HG03442 (cell line): ENCODE measurements around the gene ABCB8.
A peak's percentile ranks its signal among the peaks of the same experiment; 100 is the strongest.

Experiments used
- ATAC-seq: cut with Tn5 transposase; IDR thresholded peaks from one replicate; pipeline ENCODE4 v1.9.1; 2021; ENCODE audit warnings: mild to moderate bottlenecking, moderate library complexity; ENCODE audit not compliant: unreplicated experiment

ABCB8 gene

DNA sequence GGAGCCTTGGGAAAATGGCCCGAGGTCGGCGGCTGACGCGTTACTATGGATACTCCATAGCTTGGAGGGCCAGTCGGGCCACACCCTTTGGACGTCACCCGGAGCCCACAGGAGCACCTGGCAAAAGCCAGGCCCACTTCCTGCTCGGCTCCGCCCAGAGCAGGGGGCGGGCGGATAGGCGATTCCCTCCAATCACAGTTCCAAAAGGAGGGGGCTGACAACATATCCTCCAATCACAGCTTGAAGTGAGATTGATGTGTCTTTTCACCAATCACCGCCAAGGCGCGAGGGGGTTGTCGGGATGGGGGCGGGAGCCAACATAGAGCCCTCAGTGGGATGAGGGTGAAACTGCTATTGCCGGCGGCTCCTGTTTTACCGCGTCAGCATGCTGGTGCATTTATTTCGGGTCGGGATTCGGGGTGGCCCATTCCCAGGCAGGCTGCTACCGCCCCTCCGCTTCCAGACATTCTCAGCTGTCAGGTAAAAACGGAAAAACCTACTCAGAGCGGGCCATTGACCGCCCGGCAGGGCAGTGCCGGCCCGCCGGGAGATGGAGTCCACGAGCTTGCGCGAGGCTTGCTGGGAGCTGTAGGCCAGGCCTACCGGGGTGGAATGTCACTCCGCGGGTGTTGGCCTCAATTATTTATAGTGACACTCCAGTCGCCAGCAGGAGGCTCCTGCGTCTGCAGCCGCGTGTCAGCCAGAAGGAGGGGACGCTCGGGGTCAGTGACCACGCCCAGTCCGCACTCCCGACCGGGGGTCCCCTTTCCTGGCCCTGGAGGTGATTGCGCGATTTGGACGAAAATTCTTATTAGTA lies at the start of gene ABCB8:
TSS of gene ABCB8 (plus strand) at position 320 of the 817 bp plus-strand sequence. CDS start at position 386, 66 bp downstream.
- ATAC-seq, result peak; percentile 96

DNA sequence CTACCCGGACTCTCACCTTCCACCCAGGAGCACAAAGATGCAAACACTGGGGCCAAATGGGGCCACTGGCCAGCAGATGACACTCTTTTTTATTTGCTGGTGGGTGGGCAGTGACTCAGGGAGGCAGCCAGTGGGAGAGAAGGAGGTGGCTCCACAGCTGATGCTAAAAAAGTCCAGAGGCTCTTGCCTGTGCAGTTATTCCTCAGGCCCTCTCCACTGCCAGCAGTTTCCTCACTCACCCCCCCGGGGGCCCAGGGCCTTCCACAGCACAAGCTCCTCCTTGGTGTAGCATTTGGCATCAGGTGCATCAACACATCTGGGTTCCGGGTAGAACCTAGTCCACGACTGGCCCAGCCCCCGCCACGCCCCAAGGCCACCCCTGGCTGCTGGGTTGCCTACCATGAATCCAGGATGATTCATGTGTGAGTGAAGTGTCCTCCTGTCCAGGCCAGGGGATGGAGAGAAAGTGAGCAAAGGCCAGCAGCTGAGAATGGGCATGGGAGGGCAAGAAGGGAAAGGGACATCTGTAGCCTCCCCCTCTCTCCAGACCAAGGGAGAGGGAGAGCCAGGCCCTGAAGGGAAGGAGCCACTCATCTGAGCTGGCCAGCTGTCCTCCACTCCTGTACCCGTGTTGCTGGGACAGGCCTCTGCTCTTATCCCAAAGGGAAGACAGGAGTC lies 48.4 kb upstream of the ABCB8 start:
- no peak for ATAC-seq

DNA sequence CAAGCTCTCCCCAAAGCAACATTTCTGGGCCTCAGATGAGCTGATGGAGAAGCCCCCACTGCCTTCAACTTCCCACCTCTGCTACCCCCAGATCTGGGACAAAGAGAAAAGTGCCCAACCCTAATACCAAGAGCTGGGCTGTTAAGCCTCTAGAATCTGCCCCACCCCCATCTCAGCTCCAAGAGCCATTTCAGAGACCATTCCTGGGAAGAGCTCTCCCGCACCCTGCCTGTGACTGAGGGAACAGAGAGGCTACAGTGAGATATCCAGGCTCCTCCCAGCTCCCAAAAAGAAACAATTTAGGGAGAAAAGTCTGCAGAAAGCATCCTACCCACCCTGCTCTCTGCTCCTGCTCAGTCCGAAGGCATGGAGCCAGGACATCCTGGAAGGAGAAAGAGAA lies 47.6 kb upstream of the ABCB8 start:
- no peak for ATAC-seq

DNA sequence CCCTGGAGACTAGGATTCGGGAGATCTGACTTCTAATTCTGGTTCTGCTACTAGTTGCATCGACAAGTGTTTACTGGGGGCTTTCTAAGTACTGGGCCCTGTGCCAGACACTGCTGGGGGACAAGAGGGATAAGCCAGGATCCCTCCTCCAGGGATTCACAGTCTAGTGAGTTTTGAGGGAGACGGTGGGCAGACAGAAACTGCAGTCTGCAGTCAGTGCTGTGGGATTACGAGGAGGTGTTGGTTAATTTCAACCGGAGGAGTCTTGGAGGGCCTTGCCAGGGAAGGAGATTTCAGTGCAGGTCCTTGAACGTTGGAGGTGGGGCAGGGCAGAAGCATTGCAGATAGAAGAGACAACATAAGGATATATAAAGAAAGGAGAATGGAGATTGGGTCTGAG lies 46.6 kb upstream of the ABCB8 start:
- no peak for ATAC-seq

DNA sequence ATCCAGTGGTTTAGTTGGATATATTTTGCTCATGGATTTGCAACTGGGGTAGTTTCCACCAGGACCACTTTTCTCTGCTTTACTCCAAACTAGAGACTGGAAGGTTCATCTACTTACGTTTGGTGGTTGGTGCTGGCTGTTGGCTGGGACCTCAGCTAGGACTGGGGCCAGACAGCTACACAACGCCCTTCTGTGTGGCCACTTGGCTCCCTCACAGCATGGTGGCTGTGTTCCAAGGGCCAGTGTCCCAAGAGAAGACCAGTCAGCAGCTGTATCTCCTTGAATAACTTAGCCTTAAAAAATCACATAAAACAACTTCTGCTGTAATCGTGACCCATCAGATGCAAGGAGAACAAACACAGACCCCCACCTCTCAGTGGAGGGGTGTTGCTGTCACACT lies 45.9 kb upstream of the ABCB8 start:
- no peak for ATAC-seq

DNA sequence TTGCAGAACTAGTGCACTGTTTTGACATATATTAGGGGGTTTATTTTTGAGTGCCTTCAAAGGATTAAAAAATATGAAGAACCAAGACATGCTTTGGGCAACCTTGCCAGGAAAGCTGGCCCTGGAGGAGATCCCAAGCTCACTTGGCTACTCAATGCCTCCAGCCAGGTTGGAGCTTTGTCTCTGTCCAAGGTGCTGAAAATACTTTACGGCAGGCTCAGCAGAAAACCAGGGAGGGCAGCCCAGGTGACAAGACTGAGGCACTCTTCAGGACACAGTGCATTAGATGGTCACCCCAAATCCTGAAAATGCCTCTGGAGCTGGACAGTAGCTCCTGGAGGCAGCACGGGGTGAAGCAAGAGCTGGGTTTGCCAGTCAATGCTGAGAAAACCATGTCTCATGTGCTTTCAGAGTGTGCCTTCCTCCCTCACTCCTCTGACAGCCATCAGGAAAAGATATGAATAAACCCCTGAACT lies 44.3 kb upstream of the ABCB8 start:
- no peak for ATAC-seq

DNA sequence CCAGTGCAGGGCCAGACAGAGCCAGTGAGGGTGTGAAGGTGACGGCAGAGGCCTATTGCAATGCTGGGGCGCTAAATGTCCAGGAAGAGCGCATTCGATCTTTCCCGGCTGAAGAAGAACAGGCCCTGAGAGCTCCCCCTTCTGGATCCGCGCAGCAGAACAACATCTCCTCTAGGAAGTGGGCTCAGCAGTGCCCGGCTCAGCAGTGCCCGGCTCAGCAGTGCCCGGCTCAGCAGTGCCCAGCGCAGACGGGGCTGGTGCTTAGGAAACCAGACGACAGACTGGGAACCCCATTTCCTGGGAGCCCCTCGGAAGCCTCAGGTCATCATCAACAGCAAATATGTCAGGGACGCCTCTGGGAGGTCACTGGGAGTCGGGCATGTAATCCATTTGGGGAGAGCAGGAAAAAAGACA lies 42.1 kb upstream of the ABCB8 start:
- peak; percentile 60 for ATAC-seq

DNA sequence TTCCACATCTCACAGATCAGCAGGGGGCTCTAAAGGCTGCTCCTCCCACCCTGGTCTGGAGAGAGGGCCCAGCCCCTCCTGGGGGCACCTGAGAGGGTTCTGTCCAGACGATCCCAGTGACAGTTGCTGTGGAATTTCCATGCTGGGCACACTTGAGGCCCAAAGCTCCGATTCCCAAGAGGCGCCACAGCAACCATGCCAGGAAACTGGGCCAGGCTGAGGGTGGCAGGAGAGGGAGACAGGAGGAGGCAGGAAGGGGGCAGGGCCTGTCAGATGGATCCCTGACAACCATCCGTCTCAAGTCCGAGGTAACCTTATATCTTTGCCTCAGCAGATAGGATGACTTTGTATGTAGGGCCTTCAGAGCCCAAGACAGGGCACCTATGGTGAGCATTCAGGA lies 41.7 kb upstream of the ABCB8 start:
- no peak for ATAC-seq

DNA sequence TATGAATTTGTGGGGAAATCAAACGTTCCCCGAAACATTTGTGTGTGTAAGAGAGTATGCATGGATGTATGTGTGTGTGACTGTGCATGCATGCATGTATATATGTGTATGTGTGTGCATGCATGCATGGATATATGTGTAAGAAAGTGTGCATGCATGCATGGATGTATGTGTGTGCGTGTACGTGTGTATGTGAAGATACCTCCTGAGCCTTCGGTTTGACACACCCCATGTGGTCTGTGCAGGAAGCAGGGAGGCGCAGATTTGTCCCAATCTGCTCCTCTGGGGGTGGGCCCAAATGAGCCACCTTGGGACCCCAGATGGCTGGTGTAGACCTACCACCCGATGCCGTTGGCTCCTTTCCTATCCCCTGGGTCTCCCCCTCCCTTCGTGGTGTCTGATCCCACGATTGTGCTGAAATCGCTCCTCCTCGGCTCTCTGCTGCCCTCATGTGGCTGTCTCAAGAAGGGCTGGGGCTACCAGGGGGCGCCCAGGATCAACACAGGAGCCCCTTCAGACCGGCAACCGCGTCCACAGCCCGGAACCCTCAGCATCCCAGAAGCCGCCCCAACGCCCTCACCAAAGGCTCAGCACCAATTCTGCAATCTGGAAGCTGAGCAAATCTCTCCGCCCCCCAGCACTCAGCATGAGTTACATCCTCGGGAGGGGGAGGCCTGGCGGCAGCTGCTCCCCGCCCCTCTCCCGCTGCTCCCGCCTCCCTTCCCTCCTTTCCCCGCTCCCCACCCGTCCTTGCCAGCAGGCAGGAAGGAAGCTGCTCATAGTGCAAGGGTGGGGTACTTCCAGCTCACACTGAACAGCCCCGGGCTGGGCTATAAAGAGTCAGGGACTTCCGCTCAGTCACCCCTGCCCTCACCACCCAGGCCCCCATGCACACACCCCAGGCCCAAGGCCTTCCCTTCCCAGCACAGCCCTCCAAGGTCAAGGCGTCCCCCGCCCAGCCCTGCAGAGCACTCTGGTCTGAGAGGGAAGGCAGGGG lies 39.7 kb upstream of the ABCB8 start:
- no peak for ATAC-seq

DNA sequence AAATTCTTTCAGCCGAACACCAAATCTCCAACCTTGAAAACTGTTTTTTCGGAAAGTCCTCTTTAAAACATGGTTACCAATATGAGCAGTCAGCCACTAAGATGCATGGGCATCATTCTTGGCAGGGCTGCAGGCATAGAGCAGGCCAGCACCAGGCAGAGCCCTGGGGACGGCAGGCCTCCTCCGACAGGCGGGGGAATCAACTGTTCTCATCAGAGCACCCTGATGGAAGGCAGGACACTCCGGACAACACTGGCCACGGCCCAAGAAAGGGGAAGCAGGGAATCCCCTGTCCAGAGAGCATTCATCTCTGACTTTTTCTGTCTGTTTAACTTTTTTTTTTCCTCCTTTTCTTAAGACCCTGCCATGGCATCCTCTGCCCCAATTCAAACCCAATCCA lies 38.8 kb upstream of the ABCB8 start:
- ATAC-seq, result no peak

DNA sequence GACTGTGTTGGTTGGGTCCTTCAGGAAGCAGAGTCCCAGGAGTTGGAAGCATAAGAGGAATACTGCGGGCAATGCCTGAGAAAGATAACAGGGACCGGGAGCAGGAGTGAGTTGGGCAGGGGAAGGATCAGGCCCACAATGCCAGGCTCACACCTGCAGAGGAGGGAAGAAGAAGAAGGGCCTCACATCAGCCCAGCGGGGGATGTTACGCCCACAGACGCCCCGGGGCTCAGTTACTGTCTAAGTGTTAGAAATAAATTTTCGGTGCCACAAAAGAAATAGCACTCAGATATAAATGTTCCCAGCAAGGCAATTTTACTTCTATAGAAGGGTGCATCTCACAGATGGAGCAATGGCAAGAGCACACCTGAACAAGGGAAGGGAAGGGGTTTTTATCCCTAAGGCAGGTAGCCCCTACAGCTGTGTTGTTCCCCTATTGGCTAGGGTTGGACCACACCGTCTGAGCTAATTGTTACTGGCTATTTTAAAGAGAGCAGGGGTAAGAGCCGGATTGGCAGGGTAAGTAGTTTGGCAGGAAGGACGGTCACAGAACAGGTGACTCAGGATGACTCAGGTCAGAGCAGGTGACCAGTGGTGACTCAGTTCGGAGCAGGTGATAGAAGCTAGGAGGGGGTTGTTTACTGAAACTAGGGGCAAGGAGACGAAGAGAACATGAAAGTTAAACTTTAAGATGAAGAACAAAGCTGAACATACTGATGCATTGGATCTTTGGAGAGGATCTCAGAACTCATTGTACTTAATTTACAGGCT lies 37.6 kb upstream of the ABCB8 start, which contains the start of gene NOS3:
TSS of gene NOS3 (plus strand) at position 602 of the 771 bp plus-strand sequence. CDS start 2,787 bp downstream, outside the sequence.
- ATAC-seq, result no peak

DNA sequence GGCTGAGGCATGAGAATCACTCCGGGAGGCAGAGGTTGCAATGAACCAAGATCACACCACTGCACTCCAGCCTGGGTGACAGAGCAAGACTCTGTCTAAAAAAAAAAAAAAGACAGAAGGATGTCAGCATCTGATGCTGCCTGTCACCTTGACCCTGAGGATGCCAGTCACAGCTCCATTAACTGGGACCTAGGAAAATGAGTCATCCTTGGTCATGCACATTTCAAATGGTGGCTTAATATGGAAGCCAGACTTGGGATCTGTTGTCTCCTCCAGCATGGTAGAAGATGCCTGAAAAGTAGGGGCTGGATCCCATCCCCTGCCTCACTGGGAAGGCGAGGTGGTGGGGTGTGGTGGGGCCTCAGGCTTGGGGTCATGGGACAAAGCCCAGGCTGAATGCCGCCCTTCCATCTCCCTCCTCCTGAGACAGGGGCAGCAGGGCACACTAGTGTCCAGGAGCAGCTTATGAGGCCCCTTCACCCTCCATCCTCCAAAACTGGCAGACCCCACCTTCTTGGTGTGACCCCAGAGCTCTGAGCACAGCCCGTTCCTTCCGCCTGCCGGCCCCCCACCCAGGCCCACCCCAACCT lies 36.1 kb upstream of the ABCB8 start:
- ATAC-seq, result no peak

DNA sequence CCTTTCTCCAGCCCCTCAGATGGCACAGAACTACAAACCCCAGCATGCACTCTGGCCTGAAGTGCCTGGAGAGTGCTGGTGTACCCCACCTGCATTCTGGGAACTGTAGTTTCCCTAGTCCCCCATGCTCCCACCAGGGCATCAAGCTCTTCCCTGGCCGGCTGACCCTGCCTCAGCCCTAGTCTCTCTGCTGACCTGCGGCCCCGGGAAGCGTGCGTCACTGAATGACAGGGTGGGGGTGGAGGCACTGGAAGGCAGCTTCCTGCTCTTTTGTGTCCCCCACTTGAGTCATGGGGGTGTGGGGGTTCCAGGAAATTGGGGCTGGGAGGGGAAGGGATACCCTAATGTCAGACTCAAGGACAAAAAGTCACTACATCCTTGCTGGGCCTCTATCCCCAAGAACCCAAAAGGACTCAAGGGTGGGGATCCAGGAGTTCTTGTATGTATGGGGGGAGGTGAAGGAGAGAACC lies 35.4 kb upstream of the ABCB8 start:
- ATAC-seq, result no peak

DNA sequence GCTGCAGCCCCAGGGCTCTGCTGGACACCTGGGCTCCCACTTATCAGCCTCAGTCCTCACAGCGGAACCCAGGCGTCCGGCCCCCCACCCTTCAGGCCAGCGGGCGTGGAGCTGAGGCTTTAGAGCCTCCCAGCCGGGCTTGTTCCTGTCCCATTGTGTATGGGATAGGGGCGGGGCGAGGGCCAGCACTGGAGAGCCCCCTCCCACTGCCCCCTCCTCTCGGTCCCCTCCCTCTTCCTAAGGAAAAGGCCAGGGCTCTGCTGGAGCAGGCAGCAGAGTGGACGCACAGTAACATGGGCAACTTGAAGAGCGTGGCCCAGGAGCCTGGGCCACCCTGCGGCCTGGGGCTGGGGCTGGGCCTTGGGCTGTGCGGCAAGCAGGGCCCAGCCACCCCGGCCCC lies 34.7 kb upstream of the ABCB8 start:
- ATAC-seq, result no peak

DNA sequence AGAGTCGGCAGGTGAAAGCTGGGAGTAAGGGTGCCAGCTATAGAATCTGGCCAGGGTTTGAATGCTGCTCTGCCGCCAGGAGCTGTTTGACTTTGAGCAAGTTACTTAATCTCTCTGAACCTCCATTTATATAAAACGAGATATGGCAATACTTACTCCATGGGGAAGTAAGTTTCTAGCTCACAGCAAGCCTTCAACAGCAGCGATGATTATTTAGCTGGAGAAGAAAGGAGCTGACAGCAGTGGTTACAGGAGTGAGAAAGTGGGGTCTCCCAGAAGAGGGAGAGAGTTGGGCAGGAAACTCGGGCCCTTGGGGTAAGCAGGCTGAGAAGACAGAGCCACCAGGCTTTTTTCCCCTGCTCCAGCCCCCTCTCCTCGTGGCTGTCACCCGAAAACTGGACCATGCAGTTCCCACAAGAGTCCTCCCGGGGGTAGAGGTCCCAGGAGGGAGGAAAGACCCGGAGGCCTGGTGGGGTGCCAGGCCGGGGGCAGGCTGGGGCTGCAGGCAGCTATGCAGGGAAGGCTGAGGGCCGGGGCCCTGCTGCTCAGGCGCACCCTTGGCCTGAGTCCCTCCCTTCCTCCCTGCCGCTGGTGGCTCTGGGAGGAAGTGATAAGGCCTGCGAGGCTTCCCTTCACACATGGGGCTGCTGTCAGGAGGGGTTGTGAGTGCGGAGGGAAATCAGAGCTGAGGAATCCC lies 34.0 kb upstream of the ABCB8 start:
- no peak for ATAC-seq

DNA sequence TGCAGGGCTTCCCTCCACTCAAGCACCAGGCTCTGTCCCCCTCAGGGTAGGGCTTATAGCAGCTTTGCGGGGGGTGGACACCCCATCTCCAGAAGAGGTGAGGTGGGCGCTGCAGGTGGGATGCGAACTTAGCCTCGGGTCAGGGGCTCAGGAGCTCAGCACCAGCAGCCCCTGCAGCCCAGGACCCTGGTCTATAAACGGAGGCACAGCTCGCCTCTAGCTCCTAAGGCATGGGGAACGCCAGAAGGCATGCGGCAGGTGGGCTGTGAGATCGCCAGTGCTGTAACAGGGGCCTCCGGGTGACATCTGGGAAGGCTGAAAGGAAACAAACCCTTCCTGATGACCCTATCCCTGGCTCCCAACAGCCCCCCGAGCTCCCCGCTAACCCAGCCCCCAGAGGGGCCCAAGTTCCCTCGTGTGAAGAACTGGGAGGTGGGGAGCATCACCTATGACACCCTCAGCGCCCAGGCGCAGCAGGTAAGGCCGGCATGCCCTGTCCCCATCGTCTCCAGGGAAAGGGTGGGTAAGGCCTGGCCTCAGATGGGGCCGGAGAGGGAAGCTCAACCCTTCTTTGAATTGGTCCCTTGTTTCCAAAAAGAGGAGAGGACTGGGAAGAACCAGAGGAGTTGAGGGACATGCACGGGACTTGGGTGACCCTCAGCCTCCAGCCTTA lies 33.3 kb upstream of the ABCB8 start:
- no peak for ATAC-seq

DNA sequence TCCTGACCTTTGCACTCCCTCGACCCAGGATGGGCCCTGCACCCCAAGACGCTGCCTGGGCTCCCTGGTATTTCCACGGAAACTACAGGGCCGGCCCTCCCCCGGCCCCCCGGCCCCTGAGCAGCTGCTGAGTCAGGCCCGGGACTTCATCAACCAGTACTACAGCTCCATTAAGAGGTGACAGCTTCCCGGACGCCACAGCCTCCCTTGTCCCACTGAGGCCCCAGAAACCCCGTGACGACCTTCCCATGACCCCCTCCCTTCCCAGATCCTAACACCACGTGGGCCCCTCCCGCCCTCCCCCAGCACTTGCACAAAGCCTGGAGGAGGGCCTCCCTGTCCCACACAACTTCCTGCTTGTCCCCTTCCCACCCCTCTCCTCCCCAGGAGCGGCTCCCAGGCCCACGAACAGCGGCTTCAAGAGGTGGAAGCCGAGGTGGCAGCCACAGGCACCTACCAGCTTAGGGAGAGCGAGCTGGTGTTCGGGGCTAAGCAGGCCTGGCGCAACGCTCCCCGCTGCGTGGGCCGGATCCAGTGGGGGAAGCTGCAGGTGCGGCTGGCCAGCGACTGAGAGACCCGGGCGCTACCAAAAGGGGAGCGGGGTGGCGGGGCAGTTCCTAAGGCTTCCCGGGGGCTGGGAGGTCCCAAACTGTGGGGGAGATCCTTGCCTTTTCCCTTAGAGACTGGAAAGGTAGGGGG lies 31.7 kb upstream of the ABCB8 start:
- no peak for ATAC-seq

DNA sequence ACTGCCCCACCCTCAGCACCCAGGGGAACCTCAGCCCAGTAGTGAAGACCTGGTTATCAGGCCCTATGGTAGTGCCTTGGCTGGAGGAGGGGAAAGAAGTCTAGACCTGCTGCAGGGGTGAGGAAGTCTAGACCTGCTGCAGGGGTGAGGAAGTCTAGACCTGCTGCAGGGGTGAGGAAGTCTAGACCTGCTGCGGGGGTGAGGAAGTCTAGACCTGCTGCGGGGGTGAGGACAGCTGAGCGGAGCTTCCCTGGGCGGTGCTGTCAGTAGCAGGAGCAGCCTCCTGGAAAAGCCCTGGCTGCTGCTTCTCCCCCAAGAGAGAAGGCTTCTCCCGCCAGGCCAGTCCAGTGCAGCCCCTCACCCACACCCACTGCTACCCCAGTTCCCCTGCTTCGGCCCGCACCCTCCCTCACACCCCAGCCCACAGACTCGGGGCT lies 31.2 kb upstream of the ABCB8 start:
- ATAC-seq, result no peak
